Measurements from ENCODE around the gene OR2L2.

Gene OR2L2, protein sequence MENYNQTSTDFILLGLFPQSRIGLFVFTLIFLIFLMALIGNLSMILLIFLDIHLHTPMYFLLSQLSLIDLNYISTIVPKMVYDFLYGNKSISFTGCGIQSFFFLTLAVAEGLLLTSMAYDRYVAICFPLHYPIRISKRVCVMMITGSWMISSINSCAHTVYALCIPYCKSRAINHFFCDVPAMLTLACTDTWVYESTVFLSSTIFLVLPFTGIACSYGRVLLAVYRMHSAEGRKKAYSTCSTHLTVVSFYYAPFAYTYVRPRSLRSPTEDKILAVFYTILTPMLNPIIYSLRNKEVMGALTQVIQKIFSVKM

DNA sequence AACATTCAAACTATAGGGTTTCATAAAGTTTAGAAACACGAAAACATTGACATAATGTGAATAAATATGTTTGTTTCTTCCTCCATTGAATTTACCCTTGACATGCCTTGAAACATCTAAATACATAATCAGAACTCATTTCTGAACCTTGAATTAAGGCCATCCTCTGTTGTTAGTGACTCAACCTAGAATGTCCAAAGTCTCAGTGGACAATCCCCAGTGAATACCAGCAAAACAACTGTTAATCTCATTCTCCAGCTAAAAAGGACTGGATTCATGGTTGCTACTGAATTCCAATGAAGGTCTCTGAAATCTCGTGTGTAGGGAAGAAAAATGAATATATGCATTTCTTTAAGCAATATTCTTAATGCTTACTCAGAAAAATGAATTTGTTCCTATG lies at the start of gene OR2L2:
Gene OR2L2, plus strand, starts transcription at position 301 of the 400 bp plus-strand sequence. CDS start 8,198 bp downstream, outside the sequence.
- CTCF ChIA-PET, result no interaction called here
- TF ChIP-seq, protein P1, sequence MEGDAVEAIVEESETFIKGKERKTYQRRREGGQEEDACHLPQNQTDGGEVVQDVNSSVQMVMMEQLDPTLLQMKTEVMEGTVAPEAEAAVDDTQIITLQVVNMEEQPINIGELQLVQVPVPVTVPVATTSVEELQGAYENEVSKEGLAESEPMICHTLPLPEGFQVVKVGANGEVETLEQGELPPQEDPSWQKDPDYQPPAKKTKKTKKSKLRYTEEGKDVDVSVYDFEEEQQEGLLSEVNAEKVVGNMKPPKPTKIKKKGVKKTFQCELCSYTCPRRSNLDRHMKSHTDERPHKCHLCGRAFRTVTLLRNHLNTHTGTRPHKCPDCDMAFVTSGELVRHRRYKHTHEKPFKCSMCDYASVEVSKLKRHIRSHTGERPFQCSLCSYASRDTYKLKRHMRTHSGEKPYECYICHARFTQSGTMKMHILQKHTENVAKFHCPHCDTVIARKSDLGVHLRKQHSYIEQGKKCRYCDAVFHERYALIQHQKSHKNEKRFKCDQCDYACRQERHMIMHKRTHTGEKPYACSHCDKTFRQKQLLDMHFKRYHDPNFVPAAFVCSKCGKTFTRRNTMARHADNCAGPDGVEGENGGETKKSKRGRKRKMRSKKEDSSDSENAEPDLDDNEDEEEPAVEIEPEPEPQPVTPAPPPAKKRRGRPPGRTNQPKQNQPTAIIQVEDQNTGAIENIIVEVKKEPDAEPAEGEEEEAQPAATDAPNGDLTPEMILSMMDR (IDR thresholded peaks at IDR 0.05; ENCODE audit: insufficient read depth, low read length, missing control alignments), result no peak

DNA sequence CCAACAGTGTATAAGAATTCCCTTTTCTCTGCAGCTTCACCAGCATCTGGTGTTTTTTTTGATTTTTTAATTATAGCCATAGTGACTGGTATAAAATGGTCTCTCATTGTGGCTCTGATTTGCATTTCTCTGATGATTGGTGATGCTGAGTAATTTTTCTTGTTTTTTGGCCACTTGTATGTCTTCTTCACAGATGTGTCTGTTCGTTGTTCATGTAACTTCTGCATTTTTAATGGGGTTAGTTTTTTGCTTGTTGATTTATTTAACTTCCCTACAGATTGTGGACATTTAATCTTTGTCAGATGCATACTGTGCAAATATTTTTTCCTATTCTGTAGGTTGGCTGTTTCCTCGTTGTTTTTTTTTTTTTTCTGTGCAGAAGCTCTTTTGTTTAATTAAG lies 36.9 kb upstream of the OR2L2 start:
- no peak overlapping the region for H3K4me3 ChIP-seq (ENCODE audit: low read depth, low read length)
- POLR2A ChIA-PET, result no interaction called here
- DNase-seq (ENCODE audit: low read depth, low spot score), result no peak
- CTCF ChIA-PET, result no interaction called here
- TF ChIP-seq, protein P1 (IDR thresholded peaks at IDR 0.05; ENCODE audit: insufficient read depth, low read length, missing control alignments), result no peak

More for the DNA sequence above, at the start of gene OR2L2:
- no peak within 1 kb of the TSS for H3K4me3 ChIP-seq (ENCODE audit: low read depth, low read length)
- POLR2A ChIA-PET, result no interaction called here
- DNase-seq (ENCODE audit: low read depth, low spot score), result no peak

DNA sequence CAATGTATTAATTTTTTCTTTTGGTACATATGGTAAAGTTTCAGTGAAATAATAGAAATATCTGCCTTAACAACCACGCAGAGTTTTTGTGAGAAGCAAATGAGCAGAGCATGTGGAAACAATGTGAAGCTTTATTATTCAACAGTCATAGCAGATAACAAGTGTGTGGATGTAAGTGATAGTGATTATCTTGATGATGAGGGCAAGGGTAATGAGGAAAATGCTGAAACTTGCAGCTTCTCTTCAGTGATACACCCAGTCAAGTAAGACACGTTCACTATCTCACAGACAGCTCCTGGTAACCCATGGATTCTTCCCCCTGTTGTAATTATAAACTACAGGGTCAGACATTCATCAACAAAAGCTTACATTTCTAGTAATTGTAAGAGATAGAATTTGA lies 31.1 kb upstream of the OR2L2 start:
- TF ChIP-seq, protein P1 (IDR thresholded peaks at IDR 0.05; ENCODE audit: insufficient read depth, low read length, missing control alignments), result no peak
- ChIA-PET CTCF (no interaction called here), POLR2A (no interaction called here)
- H3K4me3 ChIP-seq (ENCODE audit: low read depth, low read length), result no peak overlapping the region
- DNase-seq (ENCODE audit: low read depth, low spot score), result no peak

DNA sequence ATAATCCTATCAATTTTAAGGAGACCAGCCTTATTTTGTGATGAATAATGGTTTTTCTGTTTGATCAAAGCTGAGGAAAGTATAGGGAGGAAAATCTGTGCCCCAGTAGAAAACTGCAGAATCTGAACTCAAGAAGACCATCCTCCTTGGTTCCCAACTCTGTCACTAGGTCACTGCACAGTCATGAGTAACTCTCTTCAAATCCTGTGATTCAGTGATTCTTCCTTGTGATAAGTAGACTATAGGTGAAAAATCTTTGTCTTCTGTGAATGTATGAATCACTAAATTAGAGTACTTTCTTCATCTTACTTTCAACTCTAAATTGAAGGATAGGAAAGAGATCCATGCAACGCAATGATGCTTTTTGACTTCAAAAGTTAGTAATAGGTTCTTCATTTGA lies 29.7 kb upstream of the OR2L2 start:
- H3K4me3 ChIP-seq (ENCODE audit: low read depth, low read length), result no peak overlapping the region
- no peak for DNase-seq (ENCODE audit: low read depth, low spot score)
- ChIA-PET POLR2A (no interaction called here), CTCF (no interaction called here)
- TF ChIP-seq, protein P1 (IDR thresholded peaks at IDR 0.05; ENCODE audit: insufficient read depth, low read length, missing control alignments), result no peak

DNA sequence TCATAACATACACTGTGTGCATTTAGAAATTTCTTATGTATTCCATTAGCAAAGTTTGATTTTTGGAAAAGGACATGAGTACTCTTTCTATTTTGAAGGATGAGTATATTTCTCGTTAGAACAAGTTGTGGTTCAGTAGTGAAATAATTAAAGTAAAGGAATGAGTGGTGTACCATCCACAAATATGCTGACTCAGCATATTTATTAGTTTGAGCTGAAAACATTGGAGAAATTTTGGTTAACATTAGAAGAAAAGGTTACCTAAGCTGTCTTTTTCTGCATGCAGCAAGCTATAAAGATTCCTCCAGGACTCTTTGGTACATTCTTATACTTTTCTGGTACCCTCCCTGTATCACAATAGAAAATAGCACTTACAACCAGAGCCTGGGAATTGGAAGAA lies 22.1 kb upstream of the OR2L2 start:
- no peak for DNase-seq (ENCODE audit: low read depth, low spot score)
- TF ChIP-seq, protein P1 (IDR thresholded peaks at IDR 0.05; ENCODE audit: insufficient read depth, low read length, missing control alignments), result no peak
- H3K4me3 ChIP-seq (ENCODE audit: low read depth, low read length), result no peak overlapping the region
- POLR2A ChIA-PET, result no interaction called here
- CTCF ChIA-PET, result no interaction called here

DNA sequence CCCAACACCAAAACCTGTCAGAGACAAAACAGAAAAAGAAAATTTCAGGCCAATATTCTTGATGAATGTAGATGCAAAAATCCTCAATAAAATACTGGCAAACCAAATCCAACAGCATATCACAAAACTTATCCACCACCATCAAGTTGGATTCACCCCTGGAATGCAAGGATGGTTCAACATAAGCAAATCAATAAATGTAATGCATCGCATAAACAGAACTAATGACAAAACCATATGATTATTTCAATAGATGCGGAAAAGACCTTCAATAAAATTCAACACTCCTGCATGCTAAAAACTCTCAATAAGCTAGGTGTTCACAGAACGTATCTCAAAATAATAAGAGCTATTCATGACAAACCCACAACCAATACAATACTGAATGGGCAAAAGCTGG lies 20.2 kb upstream of the OR2L2 start:
- POLR2A ChIA-PET, result no interaction called here
- CTCF ChIA-PET, result no interaction called here
- DNase-seq (ENCODE audit: low read depth, low spot score), result no peak
- TF ChIP-seq, protein P1 (IDR thresholded peaks at IDR 0.05; ENCODE audit: insufficient read depth, low read length, missing control alignments), result no peak
- no peak overlapping the region for H3K4me3 ChIP-seq (ENCODE audit: low read depth, low read length)
